PC-3 (cell line): ENCODE measurements around the gene ENAH. TPM values are rescaled to one million over a fixed set of nuclear protein-coding genes. Genes with fewer than 3 reads are reported as not detected.

Source experiments
- ATAC-seq: fragments of 200-7000 bp; cut with Tn5 transposase; 2 replicates; pipeline ENCODE4 v1.9.1; 2020; ENCODE audit warnings: mild to moderate bottlenecking, moderate library complexity
- BruUV-seq: library from RNA; stranded (reverse); fragments of 400-500 nt; replicated peaks from 2 replicates; lab custom pipeline; 2021; lab: Mats Ljungman, UMichigan
- CTCF ChIA-PET: fragments of 300-600 bp; sonication (Branson Sonifier 250); formaldehyde crosslinking; loops from one replicate; lab custom pipeline; 2022; ENCODE audit warnings: antibody characterized with exemption; lab: Charles Lee
- POLR2A ChIA-PET: fragments of 300-600 bp; sonication (Branson Sonifier 250); formaldehyde crosslinking; loops from one replicate; lab custom pipeline; 2022; ENCODE audit warnings: antibody characterized with exemption; ENCODE audit not compliant: unreplicated experiment; lab: Charles Lee
- DNase-seq: peaks from one replicate; pipeline ENCODE4 v3.0.0-alpha.2; 2015
- H2AFZ ChIP-seq: fragments of 300-600 bp; sonication (generic); 2 replicates; pipeline ENCODE4 v1.6.0; 2016; ENCODE audit warnings: antibody characterized with exemption, low read length
- H3F3A ChIP-seq: fragments of 300-600 bp; sonication (generic); one replicate; pipeline ENCODE4 v1.6.0; 2017; ENCODE audit warnings: antibody characterized with exemption, low read length, control low read depth, mild to moderate bottlenecking; ENCODE audit not compliant: unreplicated experiment
- H3K27ac ChIP-seq: fragments of 300-600 bp; sonication (generic); 2 replicates; pipeline ENCODE4 v1.5.1; 2016; ENCODE audit warnings: mild to moderate bottlenecking, low read length
- H3K27me3 ChIP-seq: fragments of 300-600 bp; sonication (generic); 2 replicates; pipeline ENCODE4 v1.6.1; 2016; ENCODE audit warnings: low read length, mixed read lengths
- H3K36me3 ChIP-seq: fragments of 300-600 bp; sonication (generic); 2 replicates; pipeline ENCODE4 v1.6.1; 2016; ENCODE audit warnings: low read depth, mixed run types, low read length, mixed read lengths
- H3K4me1 ChIP-seq: fragments of 300-600 bp; sonication (generic); 2 replicates; pipeline ENCODE4 v1.5.1; 2016; ENCODE audit warnings: low read length; ENCODE audit not compliant: insufficient read depth
- H3K4me2 ChIP-seq: fragments of 300-600 bp; sonication (generic); 2 replicates; pipeline ENCODE4 v1.6.0; 2016; ENCODE audit warnings: low read length
- H3K4me3 ChIP-seq: fragments of 300-600 bp; sonication (generic); 2 replicates; pipeline ENCODE4 v1.5.1; 2016; ENCODE audit warnings: mild to moderate bottlenecking, low read length, mixed read lengths
- H3K79me2 ChIP-seq: fragments of 300-600 bp; sonication (generic); 2 replicates; pipeline ENCODE4 v1.6.1; 2017; ENCODE audit warnings: low read length, mixed read lengths
- H3K9ac ChIP-seq: fragments of 300-600 bp; sonication (generic); 2 replicates; pipeline ENCODE4 v1.6.0; 2016; ENCODE audit warnings: mild to moderate bottlenecking, low read length
- H3K9me2 ChIP-seq: fragments of 300-600 bp; sonication (generic); replicated peaks from 2 replicates; pipeline ENCODE4 v1.6.1; 2016; ENCODE audit warnings: mixed run types, low read length, mixed read lengths
- H3K9me3 ChIP-seq: fragments of 300-600 bp; sonication (generic); 2 replicates; pipeline ENCODE4 v1.6.1; 2016; ENCODE audit warnings: low read length, mixed read lengths
- H4K20me1 ChIP-seq: fragments of 300-600 bp; sonication (generic); 2 replicates; pipeline ENCODE4 v1.6.1; 2016; ENCODE audit warnings: low read length, mixed read lengths
- EZH2 ChIP-seq: fragments of 300-600 bp; sonication (generic); IDR thresholded peaks from one replicate; pipeline ENCODE4 v1.6.1; 2017; ENCODE audit warnings: antibody characterized with exemption, mild to moderate bottlenecking, low read length; ENCODE audit not compliant: unreplicated experiment
- EZH2phosphoT487 ChIP-seq: fragments of 300-600 bp; sonication (generic); IDR thresholded peaks from 2 replicates; pipeline ENCODE4 v1.6.1; 2018; ENCODE audit warnings: mild to moderate bottlenecking, antibody characterized with exemption, low read length, borderline replicate concordance
- intact Hi-C: fragments of 100-400 bp; cut with micrococcal nuclease; formaldehyde crosslinking; loops from 2 replicates; pipeline ENCODE4 v1.9.0; 2023
- total RNA-seq: library from RNA; depleted of rRNA; stranded (reverse); fragments of >200 nt; gene quantifications from 2 replicates; pipeline ENCODE4 v1.2.3, GENCODE V29; 2014
- TF ChIP-seq, protein P1 (sequence below): fragments of 300-600 bp; sonication (generic); conservative IDR thresholded peaks from 2 replicates; pipeline ENCODE4 v1.5.1; 2017; ENCODE audit warnings: antibody characterized with exemption, low read depth, mild to moderate bottlenecking, low read length

Gene ENAH
- total RNA-seq, 1 experiment from 2014 or later, result 96.6 TPM

DNA sequence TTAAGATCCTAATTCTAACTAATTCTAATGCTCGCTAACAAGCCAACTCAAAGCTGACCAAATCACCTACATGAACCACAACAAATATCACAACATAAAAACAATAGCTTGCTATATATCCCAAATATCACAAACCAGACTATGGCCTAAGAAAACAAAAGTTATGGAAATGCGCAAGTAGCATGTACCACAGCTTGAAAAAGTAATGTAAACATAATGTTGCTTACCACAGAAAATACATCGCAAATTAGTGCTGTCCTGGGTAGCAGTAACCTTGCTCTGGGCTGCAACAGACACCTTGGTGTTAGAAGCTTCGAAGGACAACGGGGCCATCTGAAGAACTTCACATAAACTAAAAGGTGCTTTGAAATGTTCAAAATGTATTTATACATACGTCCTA lies 117.6 kb downstream of the ENAH start:
- H3F3A ChIP-seq, result no peaks in the 10 kb centered on the region
- H3K4me1 ChIP-seq, result peaks cover 23% of the 10 kb centered on the region
- H3K4me3 ChIP-seq, result no peak overlapping the region
- TF ChIP-seq EZH2phosphoT487 (no peak), EZH2 (no peak)
- TF ChIP-seq, protein P1, sequence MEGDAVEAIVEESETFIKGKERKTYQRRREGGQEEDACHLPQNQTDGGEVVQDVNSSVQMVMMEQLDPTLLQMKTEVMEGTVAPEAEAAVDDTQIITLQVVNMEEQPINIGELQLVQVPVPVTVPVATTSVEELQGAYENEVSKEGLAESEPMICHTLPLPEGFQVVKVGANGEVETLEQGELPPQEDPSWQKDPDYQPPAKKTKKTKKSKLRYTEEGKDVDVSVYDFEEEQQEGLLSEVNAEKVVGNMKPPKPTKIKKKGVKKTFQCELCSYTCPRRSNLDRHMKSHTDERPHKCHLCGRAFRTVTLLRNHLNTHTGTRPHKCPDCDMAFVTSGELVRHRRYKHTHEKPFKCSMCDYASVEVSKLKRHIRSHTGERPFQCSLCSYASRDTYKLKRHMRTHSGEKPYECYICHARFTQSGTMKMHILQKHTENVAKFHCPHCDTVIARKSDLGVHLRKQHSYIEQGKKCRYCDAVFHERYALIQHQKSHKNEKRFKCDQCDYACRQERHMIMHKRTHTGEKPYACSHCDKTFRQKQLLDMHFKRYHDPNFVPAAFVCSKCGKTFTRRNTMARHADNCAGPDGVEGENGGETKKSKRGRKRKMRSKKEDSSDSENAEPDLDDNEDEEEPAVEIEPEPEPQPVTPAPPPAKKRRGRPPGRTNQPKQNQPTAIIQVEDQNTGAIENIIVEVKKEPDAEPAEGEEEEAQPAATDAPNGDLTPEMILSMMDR, result no peak
- H3K27ac ChIP-seq, result no peak overlapping the region
- intact Hi-C loops, result no loop called here
- H3K36me3 ChIP-seq, result peaks cover 3% of the 10 kb centered on the region; the same call in 1 of the 2 replicates
- no peak overlapping the region for H2AFZ ChIP-seq
- ATAC-seq (no peak), DNase-seq (no peak)
- H4K20me1 ChIP-seq, result peaks cover 14% of the 10 kb centered on the region; the same call in 1 of the 2 replicates
- H3K79me2 ChIP-seq, result peaks cover 40% of the 10 kb centered on the region
- no peaks in the 10 kb centered on the region for H3K9me3 ChIP-seq
- CTCF ChIA-PET, result no interaction called here
- H3K9me2 ChIP-seq, result no peaks in the 10 kb centered on the region
- BruUV-seq, result no TSS peak
- no peak overlapping the region for H3K4me2 ChIP-seq
- H3K27me3 ChIP-seq, result no peaks in the 10 kb centered on the region
- no peak overlapping the region for H3K9ac ChIP-seq
- POLR2A ChIA-PET, result interaction anchor here (0.6 kb wide), 1 partner anchor 21 kb away, joined by 3 read pairs; no protein-coding TSS in a partner anchor

DNA sequence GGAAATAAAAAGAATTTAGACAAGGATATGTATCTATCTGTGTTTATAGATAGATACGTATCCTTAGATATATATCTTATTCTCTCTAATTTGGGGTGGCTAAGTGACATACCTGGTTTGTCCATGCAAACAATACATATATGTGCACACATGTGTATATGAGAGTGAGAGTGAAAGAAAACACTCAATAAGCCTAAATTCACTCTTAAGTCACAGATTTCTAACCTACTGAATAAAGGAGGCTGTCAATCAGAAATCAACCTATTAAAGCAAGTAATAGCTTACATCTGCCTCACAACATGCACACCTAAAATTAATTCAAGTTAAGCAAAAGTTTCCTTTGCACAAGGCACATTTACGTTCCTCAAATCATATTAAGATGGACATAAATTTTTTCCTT lies 118.2 kb downstream of the ENAH start:
- TF ChIP-seq EZH2, result no peak
- no peak for TF ChIP-seq EZH2phosphoT487
- TF ChIP-seq, protein P1, result no peak
- Histone ChIP-seq H3K27ac (no peak overlapping the region), H3K4me2 (no peak overlapping the region), H3K79me2 (peaks cover 35% of the 10 kb centered on the region), H2AFZ (no peak overlapping the region), H3K4me3 (no peak overlapping the region), H3F3A (no peaks in the 10 kb centered on the region), H3K9me3 (no peaks in the 10 kb centered on the region), H3K9me2 (no peaks in the 10 kb centered on the region), H3K9ac (no peak overlapping the region), H4K20me1 (peaks cover 14% of the 10 kb centered on the region; the same call in 1 of the 2 replicates), H3K27me3 (no peaks in the 10 kb centered on the region), H3K36me3 (peaks cover 8% of the 10 kb centered on the region), H3K4me1 (peaks cover 23% of the 10 kb centered on the region)
- ChIA-PET POLR2A (no interaction called here), CTCF (interaction anchor here (0.5 to 0.6 kb wide), 4 partner anchors 12 to 299 kb away, joined by 3 to 11 read pairs (median 7); no protein-coding TSS in a partner anchor)
- no peak for ATAC-seq
- no peak for DNase-seq
- no TSS peak for BruUV-seq
- intact Hi-C loops, result no loop called here

DNA sequence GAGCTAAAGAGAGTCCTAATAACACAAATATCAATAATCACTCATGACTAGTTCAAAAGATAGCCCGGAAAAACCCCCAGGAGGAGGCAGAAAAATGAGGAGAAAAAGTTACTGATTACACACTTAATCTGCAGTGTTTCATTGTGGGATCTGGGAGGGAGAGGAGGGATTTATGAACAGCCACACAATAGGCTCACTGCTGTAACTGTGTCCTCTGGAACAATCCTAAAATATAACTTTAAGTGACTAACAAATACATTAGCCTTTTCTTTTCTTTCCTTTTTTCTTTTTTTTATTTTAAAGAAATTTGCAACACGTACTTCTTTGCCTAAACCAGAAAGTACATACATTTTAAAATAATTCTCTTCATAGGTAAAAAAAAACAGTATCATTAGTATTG lies 118.8 kb downstream of the ENAH start:
- H3K27me3 ChIP-seq, result no peaks in the 10 kb centered on the region
- no TSS peak for BruUV-seq
- H3K9me3 ChIP-seq, result no peaks in the 10 kb centered on the region
- H2AFZ ChIP-seq, result no peak overlapping the region
- ChIA-PET CTCF (interaction anchor here (0.6 kb wide), 3 partner anchors 11 to 118 kb away, joined by 3 to 11 read pairs (median 9); no protein-coding TSS in a partner anchor), POLR2A (no interaction called here)
- no peak for DNase-seq
- no peak overlapping the region for H3K27ac ChIP-seq
- H3K9me2 ChIP-seq, result no peaks in the 10 kb centered on the region
- H3K79me2 ChIP-seq, result peaks cover 30% of the 10 kb centered on the region
- 0 out of 2 replicates have a peak, but pooled peaks have one; percentile 12 for ATAC-seq
- H4K20me1 ChIP-seq, result peaks cover 14% of the 10 kb centered on the region; the same call in 1 of the 2 replicates
- TF ChIP-seq EZH2phosphoT487, result no peak
- no peak for TF ChIP-seq EZH2
- TF ChIP-seq, protein P1, result no peak
- no peak overlapping the region for H3K9ac ChIP-seq
- intact Hi-C loops, result no loop called here
- peaks cover 18% of the 10 kb centered on the region for H3K4me1 ChIP-seq
- no peak overlapping the region for H3K4me2 ChIP-seq
- no peak overlapping the region for H3K4me3 ChIP-seq
- H3K36me3 ChIP-seq, result peaks cover 9% of the 10 kb centered on the region
- no peaks in the 10 kb centered on the region for H3F3A ChIP-seq
